Uterus (tissue), 4 donors: ENCODE results near the gene IRAK3. TPM values are rescaled to one million over a fixed set of nuclear protein-coding genes. Genes with fewer than 3 reads are reported as not detected.
"Not testable (repeated sequence)": the region's sequence is repeated elsewhere in the genome, so short reads cannot be mapped to it uniquely, and the experiment has no call there.

Source experiments
- DNase-seq, 2 donors: peaks; one replicate each; pipeline ENCODE4 v3.0.0-alpha.2; 2019 to 2020
- H3K27ac ChIP-seq, 2 donors: fragments of 200-600 bp; sonication (generic); 1 replicate in 1 of 2; 2 replicates in 1 of 2; pipeline ENCODE4 v1.5.1; 2016 to 2018
- H3K27me3 ChIP-seq, 2 donors: fragments of 200-600 bp; sonication (generic); one replicate each; pipeline ENCODE4 v1.5.1; 2018 to 2019; ENCODE audit warnings: control low read depth in 1 of 2
- H3K36me3 ChIP-seq, 2 donors: fragments of 200-600 bp; sonication (generic); one replicate each; pipeline ENCODE4 v1.5.1; 2019; ENCODE audit warnings: control low read depth in 1 of 2
- H3K4me1 ChIP-seq, 2 donors: fragments of 200-600 bp; sonication (generic); one replicate each; pipeline ENCODE4 v1.5.1; 2018 to 2019; ENCODE audit warnings: control low read depth in 1 of 2
- H3K4me3 ChIP-seq, 2 donors: fragments of 200-600 bp; sonication (generic); 1 replicate in 1 of 2; 2 replicates in 1 of 2; pipeline ENCODE4 v1.5.1; 2018 to 2019; ENCODE audit warnings: mild to moderate bottlenecking in 1 of 2
- H3K9me3 ChIP-seq, 2 donors: fragments of 200-600 bp; sonication (generic); one replicate each; pipeline ENCODE4 v1.5.1; 2019; ENCODE audit warnings: control low read depth in 1 of 2
- CTCF ChIP-seq, 4 experiments: fragments of 200-600 bp in 2 of 4; fragments of 450-650 bp in 2 of 4; sonication (generic) in 2 of 4; IDR thresholded peaks; one replicate each; pipeline ENCODE4 v1.5.1; 2016 to 2019; ENCODE audit warnings: antibody characterized with exemption in 4 of 4, mild to moderate bottlenecking in 2 of 4, moderate library complexity in 1 of 4
- POLR2A ChIP-seq, 2 donors: fragments of 450-650 bp; IDR thresholded peaks; one replicate each; pipeline ENCODE4 v1.6.1; 2016; ENCODE audit warnings: antibody characterized with exemption in 2 of 2, mild to moderate bottlenecking in 1 of 2, moderate library complexity in 1 of 2
- intact Hi-C: fragments of 100-400 bp; cut with DNase I; formaldehyde crosslinking; loops from one replicate; pipeline ENCODE4 v1.15.1; 2023; ENCODE audit warnings: low total_unique reads
- total RNA-seq, 4 donors: library from RNA; depleted of rRNA in 3 of 4; stranded (reverse); fragments of >200 nt in 3 of 4; gene quantifications; one replicate each; pipeline versions ENCODE4 v1.1.0 to v1.2.4, GENCODE V29; 2014 to 2023
- donor health status: DM: yes; HTN: yes; CAD: no.

The IRAK3 gene
- total RNA-seq, 4 donors from 2014 or later = 18.7 to 39.7 (median 24.2) TPM

DNA sequence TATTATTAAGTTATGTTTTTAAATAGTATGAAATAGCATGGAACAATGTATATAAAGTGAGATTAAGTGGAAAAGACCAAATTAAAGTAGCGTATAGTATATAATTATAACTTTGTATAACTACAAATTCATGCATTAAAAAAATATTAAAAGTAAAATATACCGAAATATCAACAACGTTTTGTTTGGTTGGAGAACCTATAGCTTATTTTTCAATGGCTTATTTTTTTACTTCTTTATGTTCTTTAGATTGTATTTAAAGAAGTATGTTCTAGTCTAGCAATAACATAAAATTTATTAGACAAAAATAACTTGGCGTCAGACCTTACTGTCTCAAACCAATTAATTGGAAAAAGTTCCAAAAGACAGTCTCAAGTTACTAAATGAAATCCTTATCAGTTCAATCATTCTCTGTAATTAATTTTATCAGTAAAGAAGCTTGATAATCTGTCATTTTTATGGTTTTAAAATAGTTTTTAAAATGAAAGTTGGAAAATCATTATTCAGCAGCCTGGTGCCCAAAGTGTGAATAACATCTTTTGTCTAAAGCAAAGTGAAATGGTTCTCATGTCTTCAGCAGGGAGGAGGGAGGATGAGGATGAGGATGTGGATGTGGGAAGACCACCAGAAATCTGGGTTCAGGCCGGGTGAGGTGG is 46.7 kb downstream of the IRAK3 start:
- peak overlapping the region; percentile 17 to 46 for H3K4me3 ChIP-seq
- TF ChIP-seq POLR2A (IDR thresholded peaks at IDR 0.05) (no peak), CTCF (IDR thresholded peaks at IDR 0.05) (no peak)
- no peak for DNase-seq
- intact Hi-C loops = no loop called here
- no peaks in the 10 kb centered on the region for H3K27me3 ChIP-seq
- no peaks in the 10 kb centered on the region for H3K36me3 ChIP-seq
- no peaks in the 10 kb centered on the region for H3K9me3 ChIP-seq
- H3K27ac ChIP-seq = peak overlapping the region; percentile 52 to 53
- no peaks in the 10 kb centered on the region for H3K4me1 ChIP-seq

DNA sequence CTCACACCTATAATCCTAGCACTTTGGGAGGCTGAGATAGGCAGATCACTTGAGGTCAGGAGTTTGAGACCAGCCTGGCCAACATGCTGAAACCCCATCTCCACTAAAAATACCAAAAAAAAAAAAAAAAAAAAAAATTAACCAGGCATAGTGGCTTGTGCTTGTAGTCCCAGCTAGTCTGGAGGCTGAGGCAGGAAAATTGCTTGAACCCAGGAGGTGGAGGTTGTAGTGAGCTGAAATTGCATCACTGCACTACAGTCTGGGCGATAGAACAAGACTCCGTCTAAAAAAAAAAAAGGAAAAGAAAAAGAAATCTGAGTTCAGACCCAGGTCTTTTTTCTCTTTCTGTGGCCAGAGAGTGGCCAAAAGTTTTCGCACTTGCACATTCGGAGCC is 47.3 kb downstream of the IRAK3 start:
- H3K27me3 ChIP-seq, H3K27ac ChIP-seq, H3K36me3 ChIP-seq, H3K9me3 ChIP-seq, H3K4me1 ChIP-seq, H3K4me3 ChIP-seq, intact Hi-C loops, DNase-seq: not testable (repeated sequence)

GRCh38 chr12:66236969-66237368 is 48.0 kb downstream of the IRAK3 start:
- H3K27me3 ChIP-seq = no peaks in the 10 kb centered on the region
- intact Hi-C loops = no loop called here
- no peak overlapping the region for H3K4me3 ChIP-seq
- H3K4me1 ChIP-seq = no peaks in the 10 kb centered on the region
- no peak overlapping the region for H3K27ac ChIP-seq
- H3K36me3 ChIP-seq = no peaks in the 10 kb centered on the region
- TF ChIP-seq POLR2A (IDR thresholded peaks at IDR 0.05) = no peak
- DNase-seq = no peak
- no peaks in the 10 kb centered on the region for H3K9me3 ChIP-seq

DNA sequence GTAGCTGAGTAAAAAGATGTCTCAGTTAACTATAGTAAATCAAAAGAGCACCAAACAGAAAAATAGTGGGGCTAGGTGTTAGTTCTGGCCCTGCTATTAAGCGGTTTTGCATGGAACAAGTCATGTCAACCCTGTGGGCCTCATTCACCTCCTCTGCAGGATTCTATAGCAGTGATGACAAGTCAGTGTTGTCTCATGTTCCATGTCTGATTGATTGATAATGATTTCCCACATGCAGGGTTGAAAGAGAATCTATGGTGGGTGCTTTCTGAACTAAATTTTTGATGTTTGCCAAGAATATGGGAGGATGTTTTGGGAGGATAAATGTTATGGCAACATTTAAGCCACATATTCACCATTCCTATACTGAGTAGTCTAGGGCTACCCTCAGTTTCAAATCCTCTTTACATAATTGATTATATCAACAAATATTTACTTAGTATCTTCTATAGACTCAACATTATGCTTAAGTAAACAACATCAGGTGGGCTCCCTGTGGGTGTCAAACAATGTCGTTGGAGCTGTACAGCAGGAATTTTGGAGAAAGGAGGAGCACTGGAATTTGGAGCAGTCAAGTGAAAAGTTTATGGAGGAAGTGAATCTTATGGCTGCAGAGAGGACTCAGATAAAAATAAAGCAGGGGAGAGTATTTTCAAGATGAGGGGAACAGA is 48.6 kb downstream of the IRAK3 start:
- Histone ChIP-seq H3K36me3 (no peaks in the 10 kb centered on the region), H3K9me3 (no peaks in the 10 kb centered on the region), H3K27ac (no peak overlapping the region), H3K27me3 (no peaks in the 10 kb centered on the region), H3K4me3 (no peak overlapping the region), H3K4me1 (no peaks in the 10 kb centered on the region)
- intact Hi-C loops = no loop called here
- DNase-seq = no peak
- no peak for TF ChIP-seq POLR2A (IDR thresholded peaks at IDR 0.05)

GRCh38 chr12:66239295-66239694 is 50.3 kb downstream of the IRAK3 start:
- no peaks in the 10 kb centered on the region for H3K4me1 ChIP-seq
- no peaks in the 10 kb centered on the region for H3K27me3 ChIP-seq
- no peak overlapping the region for H3K27ac ChIP-seq
- no peak for DNase-seq
- H3K9me3 ChIP-seq = no peaks in the 10 kb centered on the region
- H3K36me3 ChIP-seq = no peaks in the 10 kb centered on the region
- H3K4me3 ChIP-seq = no peak overlapping the region
- TF ChIP-seq POLR2A (IDR thresholded peaks at IDR 0.05) = no peak
- no peak for TF ChIP-seq CTCF (IDR thresholded peaks at IDR 0.05)
- intact Hi-C loops = no loop called here

GRCh38 chr12:66240096-66240820 is 51.2 kb downstream of the IRAK3 start:
- Histone ChIP-seq H3K36me3 (no peaks in the 10 kb centered on the region), H3K9me3 (no peaks in the 10 kb centered on the region), H3K4me1 (no peaks in the 10 kb centered on the region), H3K27me3 (no peaks in the 10 kb centered on the region), H3K4me3 (no peak overlapping the region), H3K27ac (no peak overlapping the region)
- TF ChIP-seq CTCF (IDR thresholded peaks at IDR 0.05) = no peak
- no peak for TF ChIP-seq POLR2A (IDR thresholded peaks at IDR 0.05)
- intact Hi-C loops = no loop called here
- no peak for DNase-seq
